DND-41 (cell line): ENCODE measurements around the gene GTF2F2.

Experiments used
- ATAC-seq: fragments of 200-7000 bp; cut with Tn5 transposase; 3 replicates; pipeline ENCODE4 v1.9.1; 2021; ENCODE audit warnings: low read depth; ENCODE audit not compliant: insufficient read depth
- DNase-seq: peaks from one replicate; pipeline ENCODE4 v3.0.0-alpha.2; 2020
- H2AFZ ChIP-seq: 2 replicates; pipeline ENCODE4 v1.6.0; 2012; ENCODE audit warnings: low read depth, low read length
- H3K27ac ChIP-seq: 2 replicates; pipeline ENCODE4 v1.5.1; 2012; ENCODE audit warnings: low read length, inconsistent platforms
- H3K27me3 ChIP-seq: fragments of 200-600 bp; sonication (generic); 2 replicates; pipeline ENCODE4 v1.6.0; 2012; ENCODE audit warnings: low read length, mild to moderate bottlenecking, inconsistent platforms; ENCODE audit not compliant: insufficient read depth, poor library complexity
- H3K36me3 ChIP-seq: 2 replicates; pipeline ENCODE4 v1.5.1; 2012; ENCODE audit warnings: low read length, inconsistent platforms; ENCODE audit not compliant: insufficient read depth
- H3K4me1 ChIP-seq: 2 replicates; pipeline ENCODE4 v1.5.1; 2012; ENCODE audit warnings: mild to moderate bottlenecking, low read length; ENCODE audit not compliant: insufficient read depth
- H3K4me2 ChIP-seq: 2 replicates; pipeline ENCODE4 v1.6.0; 2012; ENCODE audit warnings: mild to moderate bottlenecking, moderate library complexity, low read length, inconsistent platforms; ENCODE audit not compliant: insufficient read depth
- H3K4me3 ChIP-seq, 2 experiments: fragments of 200-600 bp in 1 of 2; shearing (Covaris generic) in 1 of 2; 2 replicates each; pipeline ENCODE4 v1.5.1; 2012 to 2016; ENCODE audit warnings: inconsistent platforms in 2 of 2, low read length in 2 of 2, mild to moderate bottlenecking in 2 of 2, low read depth in 1 of 2, moderate library complexity in 1 of 2
- H3K79me2 ChIP-seq: 2 replicates; pipeline ENCODE4 v1.6.0; 2012; ENCODE audit warnings: low read length, inconsistent platforms; ENCODE audit not compliant: insufficient read depth
- H3K9ac ChIP-seq: 2 replicates; pipeline ENCODE4 v1.6.0; 2012; ENCODE audit warnings: low read depth, mild to moderate bottlenecking, inconsistent platforms, low read length, moderate library complexity
- H3K9me3 ChIP-seq: 2 replicates; pipeline ENCODE4 v1.5.1; 2012; ENCODE audit warnings: low read length, moderate library complexity, mild to moderate bottlenecking, inconsistent platforms; ENCODE audit not compliant: insufficient read depth, severe bottlenecking
- H4K20me1 ChIP-seq: 2 replicates; pipeline ENCODE4 v1.6.0; 2012; ENCODE audit warnings: low read length; ENCODE audit not compliant: insufficient read depth
- CTCF ChIP-seq: IDR thresholded peaks from 2 replicates; pipeline ENCODE4 v1.5.1; 2012; ENCODE audit warnings: borderline replicate concordance, low read length, moderate library complexity, mild to moderate bottlenecking; ENCODE audit not compliant: poor library complexity, severe bottlenecking; ENCODE audit errors: extremely low read depth
- EZH2 ChIP-seq: IDR thresholded peaks from 3 replicates; pipeline ENCODE4 v1.6.1; 2012; ENCODE audit warnings: borderline replicate concordance, low read depth, mild to moderate bottlenecking, moderate library complexity, low read length, inconsistent platforms; ENCODE audit not compliant: severe bottlenecking

Gene GTF2F2

GRCh38 chr13:45191874-45192273 lies 71.6 kb downstream of the GTF2F2 start:
- ATAC-seq (no peak), DNase-seq (no peak)
- Histone ChIP-seq H4K20me1 (no peaks in the 10 kb centered on the region), H3K4me3 (no peak overlapping the region), H3K9me3 (no peaks in the 10 kb centered on the region), H2AFZ (no peak overlapping the region), H3K36me3 (no peaks in the 10 kb centered on the region), H3K4me2 (no peak overlapping the region), H3K27ac (no peak overlapping the region), H3K27me3 (no peaks in the 10 kb centered on the region), H3K4me1 (no peaks in the 10 kb centered on the region), H3K79me2 (no peaks in the 10 kb centered on the region; the same call in 1 of the 2 replicates), H3K9ac (no peak overlapping the region)
- TF ChIP-seq CTCF (no peak), EZH2 (no peak)

DNA sequence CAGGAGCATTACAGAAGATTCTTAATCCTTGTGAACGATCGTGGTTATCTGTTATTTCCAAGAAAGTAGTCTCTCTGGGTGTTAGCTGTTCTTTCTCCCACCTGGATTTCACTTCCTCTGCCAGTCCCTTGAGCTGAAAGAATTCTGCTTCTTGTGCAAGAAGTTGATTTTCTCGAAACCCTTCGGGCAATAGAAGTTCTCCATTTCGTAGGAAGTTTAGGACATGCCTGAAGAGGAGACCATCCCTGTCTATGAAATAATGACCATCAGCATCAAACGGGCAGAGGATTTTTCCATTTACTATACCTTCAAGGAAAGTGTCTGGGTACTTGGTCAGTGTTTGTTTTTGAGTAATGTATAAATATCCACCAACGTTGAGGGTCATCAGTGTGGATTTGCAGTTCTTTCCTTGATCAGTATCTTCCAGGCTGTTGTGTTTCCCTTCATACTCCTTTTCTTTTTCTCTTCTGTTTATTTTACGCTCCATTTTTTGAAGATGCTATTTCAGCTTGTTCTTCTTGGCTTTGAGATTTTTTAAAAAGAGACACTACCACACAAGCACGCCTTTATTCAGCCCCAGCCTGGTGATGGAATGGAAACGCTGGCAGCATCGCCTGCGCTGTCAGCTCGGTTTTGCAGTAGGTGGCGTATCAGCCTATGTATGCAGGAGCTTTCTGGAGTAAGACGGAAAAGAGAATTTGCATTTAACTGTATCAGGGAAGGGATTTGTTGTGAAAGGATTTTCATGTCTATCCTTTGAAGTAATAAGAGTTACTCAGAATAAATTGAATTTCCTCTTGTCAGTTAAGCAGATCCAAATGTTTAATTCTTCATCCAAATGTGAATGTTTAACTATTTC lies 74.0 kb downstream of the GTF2F2 start:
- DNase-seq (no peak), ATAC-seq (no peak)
- no peak overlapping the region for H3K4me3 ChIP-seq
- H4K20me1 ChIP-seq, result no peaks in the 10 kb centered on the region
- no peak overlapping the region for H3K4me2 ChIP-seq
- H2AFZ ChIP-seq, result no peak overlapping the region
- no peak for TF ChIP-seq EZH2
- no peak for TF ChIP-seq CTCF
- no peak overlapping the region for H3K9ac ChIP-seq
- H3K27ac ChIP-seq, result no peak overlapping the region
- H3K36me3 ChIP-seq, result no peaks in the 10 kb centered on the region
- peaks cover 5% of the 10 kb centered on the region for H3K4me1 ChIP-seq
- no peaks in the 10 kb centered on the region for H3K9me3 ChIP-seq
- no peaks in the 10 kb centered on the region; the same call in 1 of the 2 replicates for H3K79me2 ChIP-seq
- no peaks in the 10 kb centered on the region for H3K27me3 ChIP-seq

GRCh38 chr13:45195421-45195820 lies 75.1 kb downstream of the GTF2F2 start:
- no peak for ATAC-seq

More at GRCh38 chr13:45195421-45195820, 75.1 kb downstream of the GTF2F2 start:
- H3K4me2 ChIP-seq, result no peak overlapping the region
- no peaks in the 10 kb centered on the region for H4K20me1 ChIP-seq
- no peaks in the 10 kb centered on the region for H3K27me3 ChIP-seq
- no peak overlapping the region for H3K4me3 ChIP-seq
- H3K79me2 ChIP-seq, result no peaks in the 10 kb centered on the region; the same call in 1 of the 2 replicates
- DNase-seq, result no peak
- H3K9ac ChIP-seq, result no peak overlapping the region
- no peak overlapping the region for H2AFZ ChIP-seq
- TF ChIP-seq EZH2, result no peak
- TF ChIP-seq CTCF, result no peak
- peaks cover 5% of the 10 kb centered on the region for H3K4me1 ChIP-seq
- no peaks in the 10 kb centered on the region for H3K9me3 ChIP-seq
- H3K27ac ChIP-seq, result no peak overlapping the region
- H3K36me3 ChIP-seq, result no peaks in the 10 kb centered on the region
